ENCODE measurements around the gene CCNA2.

Gene CCNA2

GRCh38 chr4:121823505-121824170, at the start of gene CCNA2:
Gene CCNA2 (minus strand): TSS chr4:121823883. CDS start chr4:121823628, 255 bp downstream.
- DNase-seq, result peak; percentile 96

GRCh38 chr4:121869841-121870822, 46.4 kb upstream of the CCNA2 start, which contains the start of gene BBS7:
Gene BBS7 (minus strand): TSS chr4:121870474. CDS start chr4:121870313, 161 bp downstream.
- DNase-seq, result peak; percentile 97

- DNase-seq, result no peak
Measured at GRCh38 chr4:121863799-121864198, 40.1 kb upstream of the CCNA2 start.

- no peak for DNase-seq
Measured at GRCh38 chr4:121861426-121861825, 37.7 kb upstream of the CCNA2 start.

GRCh38 chr4:121860121-121860520, 36.4 kb upstream of the CCNA2 start:
- no peak for DNase-seq

GRCh38 chr4:121851354-121851753, 27.7 kb upstream of the CCNA2 start:
- DNase-seq, result no peak

- DNase-seq, result no peak
Measured at GRCh38 chr4:121846662-121847061, 23.0 kb upstream of the CCNA2 start.

DNA sequence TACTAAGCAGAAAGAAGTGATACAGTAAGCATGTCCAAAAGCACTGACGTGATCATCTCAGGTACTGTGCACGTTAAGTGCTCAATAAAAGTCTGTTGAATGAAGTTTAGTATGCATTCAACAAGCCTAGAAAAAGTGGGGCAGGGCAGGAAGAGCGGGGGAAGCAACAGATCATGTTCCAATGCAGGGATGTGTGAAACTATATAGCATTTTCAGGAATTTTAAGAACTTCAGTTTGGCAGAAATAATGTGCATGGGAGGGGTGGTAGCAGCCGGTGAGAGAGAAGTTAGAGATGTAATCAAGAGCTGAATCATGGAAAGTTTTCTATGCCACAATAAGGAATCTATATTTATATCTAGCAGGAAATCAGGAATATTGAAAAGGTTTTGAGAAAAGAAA, 19.2 kb upstream of the CCNA2 start:
- DNase-seq, result no peak

DNA sequence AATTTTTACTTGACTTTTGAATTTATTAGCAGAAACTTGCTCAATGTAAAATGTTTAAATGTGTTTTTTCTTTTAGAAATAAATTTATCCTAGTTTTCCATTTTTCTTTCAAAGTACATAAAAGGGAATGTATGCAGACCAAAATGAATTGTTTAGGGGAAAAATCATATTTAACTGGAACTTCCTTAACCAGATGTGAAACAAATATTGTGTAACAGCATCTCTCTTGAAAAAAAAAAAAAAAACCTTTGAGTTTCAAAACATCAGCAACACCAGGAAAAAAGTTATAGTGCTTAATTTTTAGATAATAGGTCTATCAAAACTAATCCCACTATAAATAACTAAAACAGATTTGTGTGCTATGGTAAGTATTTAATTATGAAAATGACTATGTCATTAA, 14.5 kb upstream of the CCNA2 start:
- DNase-seq, result no peak

- DNase-seq, result no peak
Measured at GRCh38 chr4:121829511-121829910, 5.8 kb upstream of the CCNA2 start.

- DNase-seq, result no peak
Measured at GRCh38 chr4:121827853-121828252, 4.2 kb upstream of the CCNA2 start.

DNA sequence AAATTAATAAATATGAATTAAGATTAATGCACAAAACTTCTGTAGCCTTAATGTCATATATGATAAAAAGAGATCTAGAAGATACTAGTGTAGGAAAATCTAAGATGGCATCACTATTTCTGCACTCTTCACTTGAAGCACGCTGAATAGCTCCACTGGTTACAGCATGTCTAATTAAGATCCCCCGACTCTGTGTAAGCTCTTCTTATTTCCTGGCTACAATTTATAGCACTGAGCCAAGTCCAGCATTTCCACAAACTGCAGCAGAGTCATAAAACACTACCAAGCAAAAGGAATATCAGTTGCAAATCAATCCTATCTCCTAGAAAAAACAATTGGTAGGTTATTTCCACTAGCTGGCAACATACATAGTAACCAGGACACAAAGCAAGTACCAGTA, 1.3 kb upstream of the CCNA2 start:
- no peak for DNase-seq

GRCh38 chr4:121824171-121824527, 466 bp upstream of the CCNA2 start:
- no peak for DNase-seq

- no peak for DNase-seq
Measured at GRCh38 chr4:121822796-121823504, 733 bp downstream of the CCNA2 start.

DNA sequence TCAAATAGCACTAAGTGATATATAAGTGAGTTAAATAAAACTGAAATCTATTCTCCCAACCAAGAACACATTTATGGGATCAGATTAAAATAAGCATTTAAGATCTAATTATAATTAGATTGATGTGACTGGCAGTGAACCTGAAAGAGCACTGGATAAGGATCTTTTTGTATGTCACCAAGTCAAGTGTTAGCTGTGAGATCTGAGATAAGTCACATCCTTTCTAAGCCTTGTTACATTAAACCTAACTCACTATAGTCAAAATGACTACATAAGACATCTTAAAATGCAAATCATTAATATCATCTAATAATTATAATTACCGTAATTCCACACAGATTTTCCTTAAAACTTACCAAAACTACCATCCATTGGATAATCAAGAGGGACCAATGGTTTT, 1.6 kb downstream of the CCNA2 start:
- DNase-seq, result no peak

DNA sequence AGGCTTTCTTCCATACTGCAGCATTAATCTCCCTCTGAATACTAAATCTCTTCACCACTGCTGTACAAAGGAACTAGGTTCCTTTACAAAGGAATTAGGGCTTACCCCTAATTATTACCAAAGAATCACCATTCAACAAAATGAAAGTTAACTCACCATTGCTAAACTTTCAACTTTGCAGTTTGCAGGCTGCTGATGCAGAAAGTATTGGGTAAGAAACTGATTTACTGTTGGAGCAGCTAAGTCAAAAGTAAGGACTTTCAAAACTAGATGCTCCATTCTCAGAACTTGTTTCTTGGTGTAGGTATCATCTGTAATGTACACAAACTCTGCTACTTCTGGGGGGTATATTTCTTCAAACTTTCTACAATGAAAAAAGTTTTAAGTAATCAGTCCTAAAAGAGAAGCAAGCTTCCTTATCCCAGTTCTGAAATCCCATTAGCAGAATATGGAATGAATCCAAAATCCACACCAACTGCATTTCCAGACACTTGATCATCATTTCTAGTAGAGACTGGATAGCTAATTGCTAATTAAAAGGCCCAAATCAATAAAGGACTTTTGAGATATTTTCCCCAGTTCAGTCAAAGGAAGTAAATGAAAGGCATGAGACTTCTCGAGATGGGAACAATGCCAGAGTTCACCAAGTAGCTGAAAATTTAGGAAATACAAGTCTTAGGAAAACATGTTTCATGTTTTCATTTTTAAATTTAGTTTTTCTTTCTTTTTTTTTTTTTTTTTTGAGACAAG, 4.3 kb downstream of the CCNA2 start:
- no peak for DNase-seq

- no peak for DNase-seq
Measured at GRCh38 chr4:121818215-121818614, 5.5 kb downstream of the CCNA2 start.

- no peak for DNase-seq
Measured at GRCh38 chr4:121817701-121818100, 6.0 kb downstream of the CCNA2 start.

- DNase-seq, result no peak
Measured at GRCh38 chr4:121817006-121817405, 6.7 kb downstream of the CCNA2 start.

DNA sequence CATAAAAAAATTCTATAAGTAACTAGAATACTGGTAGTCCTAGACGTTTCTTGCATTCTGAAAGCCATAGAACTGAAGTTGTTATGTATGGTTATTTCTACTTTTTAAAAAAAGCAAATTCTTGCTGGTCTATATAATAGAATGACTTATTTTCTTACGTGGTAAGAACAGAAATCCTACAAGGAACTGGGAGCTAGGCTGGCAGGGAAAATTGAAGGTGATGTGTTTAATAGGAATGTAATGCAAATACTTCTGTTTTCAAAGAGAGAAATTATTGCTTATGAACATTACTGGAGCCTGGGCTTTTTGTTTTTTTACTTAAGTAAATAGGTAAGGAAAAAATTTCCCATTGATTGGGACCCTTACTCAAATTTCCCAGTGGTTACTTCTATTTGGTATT, 8.9 kb downstream of the CCNA2 start:
- no peak for DNase-seq

DNA sequence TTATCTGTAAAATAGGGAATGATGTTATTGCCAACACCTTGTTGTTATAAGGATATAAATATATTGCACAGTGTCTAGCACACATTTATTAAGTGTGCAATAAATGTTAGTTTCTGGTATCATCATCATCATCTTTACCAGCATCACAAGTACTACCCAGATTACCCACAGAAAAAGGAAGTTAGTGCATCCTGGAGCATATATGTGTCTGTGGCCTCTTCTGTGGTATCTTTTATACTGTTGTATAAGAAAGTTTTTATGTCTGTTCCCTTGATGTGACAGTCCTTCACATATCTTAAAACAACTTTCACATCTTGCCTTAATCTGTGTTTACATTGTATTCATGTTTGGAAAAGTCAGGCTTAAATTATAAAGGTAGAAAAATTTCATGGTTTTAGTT, 12.6 kb downstream of the CCNA2 start:
- DNase-seq, result no peak

- no peak for DNase-seq
Measured at GRCh38 chr4:121806411-121806810, 17.3 kb downstream of the CCNA2 start.

DNA sequence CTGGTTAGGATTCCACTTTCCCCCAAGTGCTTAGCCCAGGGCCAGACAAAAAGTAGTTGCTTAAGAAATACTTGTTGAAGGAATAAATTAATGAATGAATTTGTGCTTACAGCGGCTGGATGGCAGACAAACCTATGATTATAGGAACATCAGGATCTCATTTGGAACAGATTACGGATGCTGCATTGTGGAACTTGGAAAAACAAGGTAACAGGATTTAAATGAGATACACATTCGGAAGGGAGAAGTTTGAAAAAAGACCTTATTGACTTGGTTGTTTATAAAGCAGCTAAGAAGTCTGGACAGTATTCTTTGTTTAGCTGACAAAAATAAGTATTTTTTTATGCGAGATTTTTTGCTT, 22.0 kb downstream of the CCNA2 start:
- no peak for DNase-seq

Data from midbrain (tissue), 1 donor.